ENCODE measurements around the gene MEG3.

GRCh38 chr14:100835548-100836310 is 9.8 kb downstream of the MEG3 start:
- no peak for TF ChIP-seq CTCF (IDR thresholded peaks at IDR 0.05; ENCODE audit: extremely low read depth in 1 of 2, insufficient read depth in 1 of 2, low read depth in 1 of 2, low read length in 2 of 2)
- no peak for TF ChIP-seq MAX (IDR thresholded peaks at IDR 0.05; ENCODE audit: insufficient read depth, insufficient read length)
- no peak for TF ChIP-seq FOS (IDR thresholded peaks at IDR 0.05; ENCODE audit: borderline replicate concordance, insufficient read depth, low read length)
- TF ChIP-seq POLR2A (IDR thresholded peaks at IDR 0.05; ENCODE audit: low read depth, low read length), result no peak
- TF ChIP-seq EZH2 (IDR thresholded peaks at IDR 0.05; ENCODE audit: borderline replicate concordance, low read depth, low read length, severe bottlenecking), result no peak
- TF ChIP-seq GATA2 (IDR thresholded peaks at IDR 0.05; ENCODE audit: insufficient read depth, insufficient read length, low read depth, low read length), result no peak
- no peak for TF ChIP-seq POLR2AphosphoS5 (IDR thresholded peaks at IDR 0.05; ENCODE audit: insufficient read depth, low read depth, low read length)
